22Rv1 (cell line): ENCODE measurements around the gene ANKRD23.

Source experiments
- H3K27ac ChIP-seq: fragments of 450-650 bp; 2 replicates; pipeline ENCODE4 v1.5.1; 2017
- CTCF ChIP-seq: fragments of 450-650 bp; IDR thresholded peaks from 2 replicates; pipeline ENCODE4 v1.5.1; 2017; ENCODE audit warnings: mild to moderate bottlenecking
- ZFX ChIP-seq: fragments of 450-650 bp; IDR thresholded peaks from 2 replicates; pipeline ENCODE4 v1.6.1; 2017; ENCODE audit warnings: antibody characterized with exemption, borderline replicate concordance

ANKRD23 gene

GRCh38 chr2:96869281-96869821, 25.5 kb upstream of the ANKRD23 start:
- TF ChIP-seq ZFX (no peak), CTCF (peak; percentile 61)
- peak overlapping the region; percentile 79 for H3K27ac ChIP-seq

DNA sequence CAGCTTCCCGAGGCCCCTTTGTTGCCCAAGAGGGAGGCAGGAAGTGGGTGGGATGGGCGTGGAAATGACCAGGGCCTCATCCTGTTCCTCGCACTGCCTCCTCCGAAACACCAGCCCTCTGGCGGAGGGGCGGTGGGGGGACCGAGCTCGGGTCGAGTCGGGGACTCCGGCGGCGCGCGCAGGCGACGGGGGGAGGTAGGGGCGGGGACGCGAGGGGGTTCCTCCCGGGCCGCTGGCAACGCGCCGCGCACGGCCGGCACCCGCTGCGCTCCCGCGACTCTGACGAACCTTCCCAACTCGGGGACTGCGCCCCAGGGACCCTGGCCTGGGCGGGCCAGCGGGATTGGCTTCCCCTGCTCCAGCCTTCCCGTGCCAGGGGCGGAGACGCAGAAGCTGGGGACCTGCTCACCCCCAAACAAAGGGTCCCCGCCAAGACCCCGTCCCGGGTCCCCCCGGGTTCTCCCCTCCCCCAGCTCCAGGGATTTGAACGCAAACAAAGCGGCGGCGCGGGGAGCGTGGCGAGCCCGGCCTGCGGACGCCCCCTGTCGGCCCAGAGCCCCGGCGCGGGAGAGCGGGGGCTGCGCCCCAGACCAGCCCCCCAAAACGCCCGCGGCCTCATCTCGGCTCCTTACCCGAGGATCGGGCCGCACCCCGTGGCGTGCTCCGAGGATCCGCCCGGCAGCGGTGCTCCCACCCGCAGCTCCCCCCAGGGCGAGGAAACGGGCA, 24.9 kb upstream of the ANKRD23 start:
- TF ChIP-seq CTCF (peak; percentile 87), ZFX (no peak)
- peak overlapping the region; percentile 79 for H3K27ac ChIP-seq

GRCh38 chr2:96867756-96868554, 24.1 kb upstream of the ANKRD23 start:
- peak overlapping the region; percentile 79 for H3K27ac ChIP-seq
- TF ChIP-seq ZFX (no peak), CTCF (no peak)

- peak overlapping the region; percentile 79 for H3K27ac ChIP-seq
- no peak for TF ChIP-seq ZFX
- TF ChIP-seq CTCF = no peak
These were observed 23.4 kb upstream of the ANKRD23 start for GRCh38 chr2:96866986-96867755.

- no peak overlapping the region for H3K27ac ChIP-seq
- TF ChIP-seq ZFX (no peak), CTCF (no peak)
These were observed 22.8 kb upstream of the ANKRD23 start for GRCh38 chr2:96866586-96866985.

- H3K27ac ChIP-seq = no peak overlapping the region
- TF ChIP-seq ZFX (no peak), CTCF (no peak)
These were observed 22.3 kb upstream of the ANKRD23 start for GRCh38 chr2:96866149-96866548.
